ENCODE measurements around the gene MLLT3. TPM values are rescaled to one million over a fixed set of nuclear protein-coding genes. Genes with fewer than 3 reads are reported as not detected.

MLLT3 gene
- total RNA-seq, 1 donor from 2014 or later = 53.7 TPM

DNA sequence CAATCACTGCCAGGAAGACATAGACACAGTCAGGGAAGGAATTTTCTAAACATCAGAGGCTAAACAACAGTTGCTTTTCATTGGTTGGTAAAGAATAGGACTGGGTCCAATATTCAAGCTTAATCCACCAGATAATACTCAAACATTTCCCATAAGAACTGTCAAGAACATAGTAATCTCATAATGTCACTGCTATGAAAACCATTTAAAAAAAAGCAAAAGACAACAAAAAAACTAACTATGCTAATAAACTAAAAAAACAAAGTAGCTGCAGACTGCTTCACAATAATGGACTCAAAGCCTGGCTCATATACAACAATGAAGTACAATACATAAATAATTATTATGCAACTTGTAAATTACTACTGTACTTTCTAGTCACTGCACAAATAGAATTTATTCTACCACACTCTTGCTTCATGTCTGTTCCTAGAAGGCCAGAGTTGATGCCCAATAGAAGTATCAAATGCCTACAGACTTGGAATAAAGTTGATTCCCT lies 148.7 kb downstream of the MLLT3 start:
- Mint-ChIP-seq H3K4me3 (no peak overlapping the region), H3K27ac (ENCODE audit: unreplicated experiment) (no peak overlapping the region), H3K36me3 (ENCODE audit: low read depth) (no peaks in the 10 kb centered on the region), H3K4me1 (peaks cover 35% of the 10 kb centered on the region), H3K27me3 (ENCODE audit: low read depth) (no peaks in the 10 kb centered on the region), H3K9me3 (no peaks in the 10 kb centered on the region)
- TF ChIP-seq, protein P1, sequence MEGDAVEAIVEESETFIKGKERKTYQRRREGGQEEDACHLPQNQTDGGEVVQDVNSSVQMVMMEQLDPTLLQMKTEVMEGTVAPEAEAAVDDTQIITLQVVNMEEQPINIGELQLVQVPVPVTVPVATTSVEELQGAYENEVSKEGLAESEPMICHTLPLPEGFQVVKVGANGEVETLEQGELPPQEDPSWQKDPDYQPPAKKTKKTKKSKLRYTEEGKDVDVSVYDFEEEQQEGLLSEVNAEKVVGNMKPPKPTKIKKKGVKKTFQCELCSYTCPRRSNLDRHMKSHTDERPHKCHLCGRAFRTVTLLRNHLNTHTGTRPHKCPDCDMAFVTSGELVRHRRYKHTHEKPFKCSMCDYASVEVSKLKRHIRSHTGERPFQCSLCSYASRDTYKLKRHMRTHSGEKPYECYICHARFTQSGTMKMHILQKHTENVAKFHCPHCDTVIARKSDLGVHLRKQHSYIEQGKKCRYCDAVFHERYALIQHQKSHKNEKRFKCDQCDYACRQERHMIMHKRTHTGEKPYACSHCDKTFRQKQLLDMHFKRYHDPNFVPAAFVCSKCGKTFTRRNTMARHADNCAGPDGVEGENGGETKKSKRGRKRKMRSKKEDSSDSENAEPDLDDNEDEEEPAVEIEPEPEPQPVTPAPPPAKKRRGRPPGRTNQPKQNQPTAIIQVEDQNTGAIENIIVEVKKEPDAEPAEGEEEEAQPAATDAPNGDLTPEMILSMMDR (conservative IDR thresholded peaks at IDR 0.05) = no peak
- DNase-seq (ENCODE audit: low read depth, low spot score) = no peak

- H3K4me1 Mint-ChIP-seq = peaks cover 25% of the 10 kb centered on the region
Observed at GRCh38 chr9:20472342-20473045, 149.8 kb downstream of the MLLT3 start.

GRCh38 chr9:20466328-20467008 lies 155.8 kb downstream of the MLLT3 start:
- Mint-ChIP-seq H3K4me1 (peaks cover 17% of the 10 kb centered on the region), H3K27me3 (ENCODE audit: low read depth) (no peaks in the 10 kb centered on the region), H3K27ac (ENCODE audit: unreplicated experiment) (no peak overlapping the region), H3K4me3 (no peak overlapping the region), H3K9me3 (no peaks in the 10 kb centered on the region), H3K36me3 (ENCODE audit: low read depth) (no peaks in the 10 kb centered on the region)
- no peak for DNase-seq (ENCODE audit: low read depth, low spot score)
- TF ChIP-seq, protein P1 (conservative IDR thresholded peaks at IDR 0.05) = no peak

More at GRCh38 chr9:20472342-20473045, 149.8 kb downstream of the MLLT3 start:
- Mint-ChIP-seq H3K9me3 (no peaks in the 10 kb centered on the region), H3K27ac (ENCODE audit: unreplicated experiment) (no peak overlapping the region), H3K36me3 (ENCODE audit: low read depth) (no peaks in the 10 kb centered on the region), H3K4me3 (no peak overlapping the region), H3K27me3 (ENCODE audit: low read depth) (no peaks in the 10 kb centered on the region)
- TF ChIP-seq, protein P1 (conservative IDR thresholded peaks at IDR 0.05) = no peak
- no peak for DNase-seq (ENCODE audit: low read depth, low spot score)

GRCh38 chr9:20464242-20464641 lies 158.1 kb downstream of the MLLT3 start:
- Mint-ChIP-seq H3K27ac (ENCODE audit: unreplicated experiment) (no peak overlapping the region), H3K27me3 (ENCODE audit: low read depth) (no peaks in the 10 kb centered on the region), H3K4me3 (no peak overlapping the region), H3K36me3 (ENCODE audit: low read depth) (no peaks in the 10 kb centered on the region), H3K4me1 (peaks cover 4% of the 10 kb centered on the region), H3K9me3 (no peaks in the 10 kb centered on the region)
- no peak for DNase-seq (ENCODE audit: low read depth, low spot score)
- TF ChIP-seq, protein P1 (conservative IDR thresholded peaks at IDR 0.05) = no peak

GRCh38 chr9:20463823-20464222 lies 158.5 kb downstream of the MLLT3 start:
- H3K27me3 Mint-ChIP-seq (ENCODE audit: low read depth) = no peaks in the 10 kb centered on the region
- H3K9me3 Mint-ChIP-seq = no peaks in the 10 kb centered on the region

More at GRCh38 chr9:20463823-20464222, 158.5 kb downstream of the MLLT3 start:
- TF ChIP-seq, protein P1 (conservative IDR thresholded peaks at IDR 0.05) = no peak
- no peak for DNase-seq (ENCODE audit: low read depth, low spot score)
- no peaks in the 10 kb centered on the region for H3K36me3 Mint-ChIP-seq (ENCODE audit: low read depth)
- no peak overlapping the region for H3K4me3 Mint-ChIP-seq
- H3K4me1 Mint-ChIP-seq = no peaks in the 10 kb centered on the region
- H3K27ac Mint-ChIP-seq (ENCODE audit: unreplicated experiment) = no peak overlapping the region

Measured in neural crest cell (in vitro differentiated cells).